Activated CD8-positive, alpha-beta memory T cell treated with anti-CD3 and anti-CD28 coated beads, Interleukin-2, amount 50 U/mL, for 24 hours (primary cell): Measurements from ENCODE around the gene SMPD3.

Experiments used
- DNase-seq: peaks from one replicate; pipeline ENCODE4 v3.0.0-alpha.2; 2020; ENCODE audit errors: extremely low read depth

The SMPD3 gene

DNA sequence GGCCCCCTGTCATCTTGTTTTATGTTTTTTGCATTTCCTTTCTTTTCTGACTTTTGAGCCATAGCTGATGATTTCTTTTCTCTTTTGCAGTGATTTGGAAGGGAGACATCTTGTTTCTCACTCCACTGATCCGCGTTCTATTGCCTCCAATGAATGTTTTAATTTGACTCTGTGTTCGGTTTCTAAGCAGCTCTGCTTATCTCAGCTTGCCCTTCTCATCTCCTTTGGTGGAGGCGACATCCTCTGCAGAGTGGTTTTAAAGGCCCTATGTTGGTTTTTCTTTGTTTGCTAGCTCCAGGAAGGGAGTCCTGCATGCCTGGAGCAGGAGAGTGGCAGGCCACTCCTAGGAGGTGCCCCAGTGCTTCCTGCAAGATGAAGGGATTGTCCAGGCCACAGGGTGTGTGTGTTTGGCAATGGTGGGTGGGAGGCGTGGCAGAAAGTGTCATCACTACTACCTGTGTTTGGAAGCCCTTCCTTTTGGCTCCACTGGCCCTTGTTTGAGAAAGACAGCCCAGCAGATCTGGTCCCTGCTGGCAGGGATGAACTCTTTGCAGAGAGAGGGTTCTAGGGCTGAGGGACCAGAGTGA is 13.6 kb downstream of the SMPD3 start:
- no peak for DNase-seq

DNA sequence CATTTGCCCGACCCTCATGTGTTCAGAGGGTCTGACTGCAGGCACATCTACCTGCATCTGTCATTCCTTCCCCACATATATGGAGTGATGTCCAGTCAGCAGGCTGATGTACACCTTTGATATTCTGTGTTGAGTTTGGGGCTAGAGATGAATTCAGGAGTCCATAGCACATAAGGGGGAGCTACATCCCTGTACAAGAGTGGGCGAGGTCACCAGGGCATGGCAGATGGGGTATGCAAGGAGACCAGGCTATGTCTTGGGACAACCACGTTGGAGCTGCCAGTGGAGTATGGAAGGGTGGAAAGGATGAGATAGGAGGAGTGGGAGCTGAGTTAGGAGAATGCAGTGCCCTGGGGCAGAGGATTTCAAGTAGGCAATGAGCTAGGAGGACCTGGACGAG is 15.0 kb downstream of the SMPD3 start:
- no peak for DNase-seq

DNA sequence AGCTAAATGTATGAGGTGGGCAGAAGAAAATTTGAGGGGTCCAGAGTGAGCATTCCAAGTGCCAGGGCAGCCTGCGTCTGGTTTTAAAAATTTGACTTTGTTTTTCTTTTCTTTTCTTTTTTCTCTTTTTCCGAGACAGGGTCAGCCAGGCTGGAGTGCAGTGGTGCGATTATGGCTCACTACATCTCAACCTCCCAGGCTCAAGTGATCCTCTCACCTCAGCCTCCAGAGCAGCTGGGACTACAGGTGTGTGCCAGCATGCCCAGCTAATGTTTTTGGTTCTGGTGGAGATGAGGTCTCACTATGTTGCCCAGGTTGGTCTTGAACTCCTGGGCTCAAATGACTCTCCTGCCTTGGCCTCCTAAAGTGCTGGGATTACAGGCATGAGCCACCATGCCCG is 15.6 kb downstream of the SMPD3 start:
- DNase-seq: no peak

DNA sequence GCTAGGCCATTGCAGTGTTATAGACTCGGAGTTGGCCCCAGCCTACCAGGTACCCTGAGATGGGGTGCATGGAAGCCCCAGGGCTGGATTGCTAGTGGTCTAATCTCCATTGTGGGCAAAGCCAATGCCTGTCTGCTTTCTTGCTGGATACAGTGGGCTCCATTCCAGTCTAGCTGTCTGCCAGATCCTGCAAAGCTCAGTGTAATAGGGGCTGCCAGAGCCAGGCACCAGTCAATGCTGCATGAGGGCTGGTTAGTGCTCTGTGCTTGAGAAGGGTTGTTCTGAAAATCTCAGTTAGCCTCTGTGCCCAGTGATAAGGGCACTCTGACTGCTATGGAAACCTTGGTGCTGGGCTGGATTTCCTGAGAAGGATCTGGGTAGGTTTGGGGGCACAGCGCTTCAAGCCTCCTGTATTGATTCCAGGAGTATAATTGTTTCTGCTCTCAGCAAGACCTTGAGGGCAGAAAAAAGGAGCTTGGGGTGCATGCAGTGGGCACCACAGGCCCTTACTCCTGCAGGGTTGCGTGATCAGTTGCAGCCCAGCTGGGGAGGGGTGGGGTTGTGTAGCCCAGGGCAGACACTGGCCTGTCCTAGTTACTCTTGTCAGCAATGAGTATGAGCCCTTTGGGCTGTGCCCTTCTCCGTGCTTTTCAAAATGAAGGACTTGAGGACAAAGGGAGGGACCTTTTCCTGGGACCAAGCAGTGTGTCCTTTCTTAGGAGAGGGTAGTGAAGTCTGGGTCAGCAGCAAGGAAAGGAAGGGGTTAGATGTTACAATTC is 19.0 kb downstream of the SMPD3 start:
- no peak for DNase-seq

DNA sequence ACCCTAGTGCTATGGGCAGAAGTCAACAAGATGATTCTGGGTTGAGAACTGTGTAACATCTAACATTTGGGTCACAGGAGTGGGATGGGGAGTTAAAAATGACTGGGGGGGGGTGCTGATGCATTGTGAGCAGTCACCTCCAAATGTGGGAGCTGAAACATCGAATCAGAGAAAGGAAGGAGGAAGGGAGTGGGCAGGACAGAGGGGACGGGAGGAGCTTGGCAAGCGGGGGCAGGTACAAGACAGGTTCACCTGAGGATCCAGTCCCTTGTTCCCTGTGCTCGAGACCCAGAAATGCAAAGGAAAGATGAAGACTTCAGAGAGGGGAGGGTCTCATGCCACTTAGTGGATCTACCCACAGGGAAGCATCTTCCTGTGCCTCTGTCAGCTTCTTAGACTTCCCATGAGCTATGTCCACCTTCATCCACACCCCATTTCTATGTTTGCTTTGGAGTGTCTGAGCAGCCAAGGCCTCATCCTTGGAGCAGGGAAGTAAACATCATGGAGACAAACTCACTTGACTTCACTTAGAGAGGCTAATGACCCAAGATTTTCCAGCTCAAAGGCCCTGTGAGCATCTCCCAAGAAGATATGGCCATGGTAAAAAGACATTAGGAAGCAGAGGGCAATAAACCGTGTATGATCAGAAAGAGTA is 20.5 kb downstream of the SMPD3 start:
- DNase-seq: no peak

DNA sequence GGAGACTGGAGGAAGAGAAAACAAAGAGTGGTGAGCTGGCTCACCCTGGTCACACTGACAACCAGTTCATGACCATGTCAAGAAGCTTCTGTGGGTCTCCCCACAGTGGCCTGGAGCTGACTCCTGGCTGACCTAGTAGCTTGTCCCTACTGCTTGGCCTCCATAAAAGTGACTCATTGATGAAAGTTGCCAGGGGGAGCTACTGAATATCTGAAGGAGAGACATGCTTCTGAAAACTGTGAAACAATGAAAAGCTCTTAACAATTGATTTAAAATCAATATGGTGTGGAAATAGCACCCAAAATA is 22.0 kb downstream of the SMPD3 start:
- DNase-seq: no peak

DNA sequence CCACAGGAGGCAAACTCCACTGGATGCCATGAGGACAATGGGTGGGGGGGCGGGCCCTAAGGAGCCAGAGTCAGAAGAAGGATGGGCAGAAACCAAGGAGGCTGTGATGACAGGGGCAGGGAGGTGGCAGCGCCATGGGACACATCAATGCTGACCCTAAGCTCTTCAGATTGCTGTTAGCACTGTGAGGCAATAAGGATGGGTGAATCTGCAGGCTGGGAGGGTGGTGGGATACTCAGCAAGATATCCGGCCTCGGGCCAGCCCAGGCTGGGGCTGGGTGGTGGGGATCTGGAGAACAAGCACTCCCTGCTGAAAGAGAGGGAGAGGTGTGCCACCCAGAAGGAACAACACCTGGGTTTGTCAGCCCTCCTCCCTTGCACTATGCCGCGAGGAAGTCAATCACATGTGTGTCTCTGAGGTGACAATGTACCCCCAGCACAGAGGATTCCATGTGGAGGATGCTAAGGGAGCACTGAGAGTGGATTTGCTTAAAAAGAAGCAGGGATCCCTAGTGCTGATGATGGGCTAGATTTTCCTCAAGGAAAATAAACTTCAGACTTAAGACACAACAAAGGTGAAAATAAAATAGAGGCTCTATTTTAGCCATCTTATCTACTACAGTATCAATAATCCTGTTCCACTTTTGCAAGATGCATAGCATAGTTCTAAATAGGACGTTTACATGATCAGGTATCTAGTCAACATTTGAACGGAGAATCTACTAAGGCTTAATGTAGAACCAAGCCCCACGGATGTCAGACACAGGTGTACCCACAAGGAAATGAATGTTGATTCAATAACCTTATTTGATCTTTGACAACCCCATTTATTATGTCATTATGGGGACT is 22.6 kb downstream of the SMPD3 start:
- no peak for DNase-seq

DNA sequence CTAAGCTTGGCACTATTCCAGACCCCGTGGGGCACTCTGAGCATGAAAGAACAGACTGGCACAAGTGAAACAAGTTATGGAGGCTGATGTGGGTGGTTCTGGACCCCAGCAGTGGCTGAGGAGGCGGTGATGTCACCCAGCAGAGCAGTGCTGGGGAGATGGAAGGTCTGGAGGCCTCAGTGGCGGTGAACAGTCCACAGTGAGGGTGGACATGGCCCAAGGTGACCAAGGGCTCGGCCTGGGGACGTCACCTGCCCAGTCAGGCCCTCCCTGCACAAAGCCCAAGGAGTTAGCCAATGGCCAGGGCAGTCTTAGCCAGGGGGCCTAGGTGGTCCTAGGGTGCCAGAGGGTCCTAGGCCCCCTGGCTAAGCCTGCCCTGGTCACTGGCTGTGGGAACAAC is 24.5 kb downstream of the SMPD3 start:
- no peak for DNase-seq

DNA sequence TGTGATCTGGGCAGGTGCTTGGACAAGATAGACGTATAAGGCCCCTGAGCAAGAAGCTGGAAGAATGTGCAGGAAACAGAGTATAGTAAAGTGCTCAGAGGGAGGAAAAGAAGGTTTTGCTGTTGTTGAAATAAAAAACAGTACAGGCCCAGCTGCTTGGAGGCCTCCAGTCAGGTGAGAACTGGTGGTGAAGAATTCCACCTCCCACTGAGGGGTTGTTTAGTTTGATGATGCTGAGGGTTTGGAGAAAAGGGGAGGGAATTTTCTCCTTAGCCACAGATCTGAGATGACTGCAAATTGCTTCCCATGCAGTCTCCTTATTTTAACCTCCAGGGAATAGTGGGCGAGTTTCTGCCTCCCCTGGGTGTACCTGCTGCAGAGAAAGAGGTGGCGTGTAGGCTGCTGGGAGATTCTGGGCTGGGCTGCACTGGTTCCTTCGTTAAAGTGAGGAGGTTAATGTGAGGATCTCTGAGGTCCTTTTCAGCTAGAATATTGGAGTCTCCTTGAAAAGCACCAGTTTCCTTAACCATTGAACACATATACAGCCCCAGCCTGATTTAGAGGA is 25.8 kb downstream of the SMPD3 start:
- DNase-seq: no peak

DNA sequence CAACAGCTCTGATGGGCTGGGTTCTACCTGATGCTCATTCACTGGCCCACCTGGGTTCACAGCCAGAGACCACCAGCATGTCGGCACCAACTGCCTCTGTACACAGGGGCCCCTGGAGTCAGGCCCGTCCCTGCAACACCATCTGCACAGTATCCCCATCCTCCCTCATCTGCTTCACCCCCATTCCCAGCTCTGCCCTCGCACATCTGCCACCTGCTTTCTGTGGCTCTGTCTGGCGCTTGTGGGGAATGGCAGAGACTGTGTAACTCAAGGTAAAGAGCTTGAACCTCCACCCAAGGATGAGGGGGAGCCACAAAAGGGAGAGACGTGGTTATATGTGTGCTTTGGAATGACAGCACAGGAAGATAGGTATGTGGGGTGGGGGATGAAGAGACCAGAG is 27.2 kb downstream of the SMPD3 start:
- DNase-seq: no peak

DNA sequence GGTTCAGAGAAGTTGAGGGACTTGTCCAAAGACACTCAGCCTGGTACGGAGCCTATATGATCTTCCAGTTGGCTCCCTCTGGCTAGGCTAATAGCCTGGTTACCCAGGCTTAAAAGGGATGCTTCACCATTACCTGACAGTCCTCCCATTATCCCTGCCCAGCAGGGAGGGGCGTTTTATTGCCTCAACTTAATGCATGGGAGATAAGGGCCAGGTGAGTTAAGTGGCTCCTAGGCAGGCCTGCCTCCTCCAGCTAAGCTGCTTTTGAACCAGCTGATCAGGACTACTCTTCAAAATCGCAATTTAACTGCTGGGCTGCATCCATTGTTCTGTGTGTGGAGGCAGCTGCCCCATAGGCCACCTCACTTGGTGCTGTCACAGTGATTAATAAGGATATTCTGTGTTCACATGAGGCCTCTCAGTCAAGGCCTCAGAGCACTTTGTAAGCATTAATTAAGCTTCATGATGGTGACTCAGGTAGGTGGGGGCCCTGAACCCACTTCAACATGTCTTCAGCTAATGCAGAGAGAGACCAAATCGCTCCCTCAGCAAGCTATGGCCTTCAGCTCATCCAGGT is 27.9 kb downstream of the SMPD3 start:
- no peak for DNase-seq

DNA sequence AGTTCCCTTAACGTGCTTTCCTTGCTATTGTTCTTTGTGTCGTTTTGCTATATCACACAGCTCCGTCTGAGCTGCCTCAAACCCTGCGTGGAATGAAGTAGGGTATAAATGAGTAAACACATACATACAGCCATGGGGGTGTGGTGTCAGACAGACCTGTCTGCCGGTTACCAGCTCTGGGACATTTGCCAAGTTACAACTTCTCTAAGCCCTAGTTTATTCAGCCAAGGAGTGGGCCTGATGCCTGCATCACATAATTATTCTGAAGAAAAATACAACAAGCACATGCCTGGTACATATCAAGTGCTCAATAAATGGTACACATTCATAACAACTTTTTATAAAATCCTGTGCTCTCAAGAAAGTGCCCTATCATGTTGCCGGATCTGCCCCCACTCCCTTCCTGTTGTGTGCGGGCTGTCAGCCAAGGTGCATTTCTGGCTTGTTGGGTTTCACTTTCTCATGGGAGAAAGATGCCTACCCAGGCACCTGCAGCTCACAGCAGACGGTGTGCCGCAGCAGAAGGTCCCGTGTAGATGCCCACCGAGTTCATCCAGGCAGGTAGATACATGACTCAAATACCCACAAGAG is 30.5 kb downstream of the SMPD3 start:
- DNase-seq: peak; percentile 32

DNA sequence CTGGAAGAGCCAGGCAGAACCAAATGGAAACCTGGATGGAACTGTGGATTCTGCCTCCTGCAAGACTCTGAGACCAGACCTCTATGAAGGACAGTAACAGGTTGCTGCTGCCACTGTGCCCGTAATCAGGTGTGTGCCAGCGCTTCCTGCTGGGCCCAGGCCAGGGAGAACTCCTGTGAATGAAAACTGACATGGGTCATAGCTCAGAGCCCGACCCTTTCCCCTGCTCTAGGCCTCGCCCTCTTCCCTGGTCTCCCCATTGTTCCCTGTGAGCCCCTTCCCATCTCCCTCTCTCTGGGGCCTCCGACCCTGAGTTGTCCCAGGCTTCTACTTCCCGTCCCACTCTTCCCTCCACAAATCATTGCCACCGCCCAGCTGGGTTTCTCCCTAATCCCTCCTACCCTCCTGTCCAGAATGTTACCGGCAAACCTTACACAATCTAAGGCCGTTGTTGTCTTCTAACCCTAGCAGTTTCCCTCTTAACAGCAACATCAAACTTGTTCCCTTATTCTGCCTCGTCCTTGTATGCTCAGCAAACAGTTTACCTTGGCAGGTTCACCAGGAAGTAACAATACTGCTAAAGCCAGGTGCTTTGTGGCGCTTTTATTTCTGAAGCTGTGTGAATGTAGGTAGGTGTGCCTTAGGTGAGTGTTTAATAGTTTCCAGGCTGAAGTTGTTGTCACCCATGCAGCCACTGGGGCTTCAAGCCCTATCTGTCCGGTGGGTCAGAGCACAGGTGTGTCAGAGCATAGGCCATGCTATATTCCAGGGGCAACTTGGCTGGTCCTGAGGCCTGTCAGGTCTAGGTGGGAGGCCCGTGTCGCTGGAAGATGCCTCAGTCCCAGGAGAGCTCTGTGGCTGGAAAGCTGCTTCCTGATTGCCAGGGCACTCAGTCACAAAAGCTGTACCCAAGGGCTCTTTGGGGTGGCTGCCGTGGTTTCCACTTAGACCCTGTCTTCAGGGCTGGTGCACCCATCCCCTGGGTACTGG is 32.0 kb downstream of the SMPD3 start:
- DNase-seq: no peak

DNA sequence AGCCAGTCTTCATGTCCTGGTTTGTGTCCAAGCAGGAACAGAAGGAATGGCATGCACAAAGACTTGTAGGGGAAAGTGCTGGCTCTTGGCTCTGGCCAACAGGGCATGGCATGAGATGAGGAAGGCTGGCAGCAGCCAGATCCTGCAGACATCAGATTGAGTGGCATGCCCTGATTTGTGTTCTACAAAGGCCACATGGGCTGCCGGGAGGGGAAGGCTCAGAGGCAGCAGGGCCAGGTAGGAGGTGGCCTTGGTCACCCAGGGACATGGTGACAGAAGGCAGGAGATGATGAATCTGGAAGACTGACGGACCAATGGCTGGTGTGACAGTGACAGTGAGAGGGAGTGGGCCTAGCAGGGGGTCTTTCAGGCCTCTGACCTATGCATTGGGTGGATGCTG is 33.7 kb downstream of the SMPD3 start:
- DNase-seq: no peak

DNA sequence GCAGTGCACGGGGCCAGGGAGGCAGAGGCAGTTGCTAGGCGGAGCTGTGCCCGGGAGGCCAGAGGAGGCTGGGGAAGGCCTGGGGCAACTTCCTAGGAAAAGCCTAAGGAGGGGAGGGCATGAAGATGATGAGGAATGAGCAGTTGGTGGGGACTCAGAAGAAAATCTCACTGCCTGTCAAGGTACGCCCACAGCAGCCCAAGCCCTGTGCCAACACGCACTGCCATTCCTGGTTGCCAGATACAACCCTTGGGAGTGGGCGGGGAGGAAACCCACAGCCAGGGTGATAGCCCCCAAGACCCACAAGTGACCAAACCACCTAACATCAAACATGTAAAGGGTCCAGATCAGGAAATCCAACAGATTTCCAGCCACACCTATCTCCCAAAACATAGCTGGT is 36.2 kb downstream of the SMPD3 start:
- DNase-seq: no peak

DNA sequence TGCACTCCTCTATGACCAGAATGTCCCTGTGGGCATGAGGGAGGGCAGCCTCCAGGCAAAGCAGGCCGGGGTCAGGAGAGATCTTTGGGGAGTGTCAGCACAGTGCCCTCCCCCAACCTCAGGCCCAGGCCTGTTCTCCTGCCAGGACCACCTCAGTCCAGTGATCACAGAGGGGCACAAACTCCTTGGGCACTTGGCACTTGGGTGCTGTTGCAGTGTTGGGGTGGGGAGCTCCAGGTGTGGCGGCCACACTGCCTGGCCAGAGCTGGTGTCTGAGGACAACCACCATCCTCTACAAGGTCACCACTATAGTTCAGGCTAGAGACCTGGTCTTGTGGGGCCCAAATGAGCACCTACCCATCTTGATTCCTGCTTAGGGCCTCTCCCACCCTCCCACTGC is 37.2 kb downstream of the SMPD3 start:
- DNase-seq: no peak

DNA sequence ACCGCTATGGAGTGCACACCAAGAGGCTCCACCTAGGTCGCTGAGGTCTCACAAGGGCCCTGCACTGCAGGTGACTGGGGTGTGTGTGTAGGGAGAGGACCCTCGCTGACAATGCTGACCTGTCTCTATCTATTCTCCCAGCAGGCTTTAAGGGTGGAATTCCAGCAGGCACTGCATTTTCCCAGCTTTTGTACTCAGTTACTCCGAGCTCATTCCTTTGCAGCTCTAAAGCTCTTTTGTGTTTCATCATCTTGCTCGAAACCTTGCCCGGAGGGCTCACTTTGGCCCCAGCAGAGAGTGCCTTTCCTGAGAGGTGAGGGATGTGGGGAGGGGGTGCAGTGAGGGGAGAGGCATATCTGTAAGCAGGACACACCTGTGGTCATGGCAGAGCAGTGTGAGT is 39.3 kb downstream of the SMPD3 start:
- DNase-seq: no peak

DNA sequence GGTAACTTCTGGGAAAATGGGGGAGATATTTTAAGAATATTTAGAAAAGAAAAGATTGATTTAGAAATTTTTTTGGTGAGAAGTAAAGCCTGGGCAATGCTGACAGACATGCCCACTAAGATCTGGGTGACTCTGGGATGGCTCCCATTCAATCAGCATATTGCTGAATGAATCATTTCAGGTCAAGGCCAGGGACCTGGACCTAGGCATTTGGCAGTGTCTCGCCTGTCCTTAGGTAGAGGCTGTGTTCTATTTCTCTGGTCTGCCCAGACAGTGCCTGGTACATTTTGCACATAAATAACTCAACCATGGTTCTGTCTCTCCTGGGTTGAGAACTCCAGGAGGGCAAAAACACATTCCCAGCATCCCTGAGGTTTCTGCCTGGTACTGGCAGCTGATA is 39.9 kb downstream of the SMPD3 start:
- no peak for DNase-seq

DNA sequence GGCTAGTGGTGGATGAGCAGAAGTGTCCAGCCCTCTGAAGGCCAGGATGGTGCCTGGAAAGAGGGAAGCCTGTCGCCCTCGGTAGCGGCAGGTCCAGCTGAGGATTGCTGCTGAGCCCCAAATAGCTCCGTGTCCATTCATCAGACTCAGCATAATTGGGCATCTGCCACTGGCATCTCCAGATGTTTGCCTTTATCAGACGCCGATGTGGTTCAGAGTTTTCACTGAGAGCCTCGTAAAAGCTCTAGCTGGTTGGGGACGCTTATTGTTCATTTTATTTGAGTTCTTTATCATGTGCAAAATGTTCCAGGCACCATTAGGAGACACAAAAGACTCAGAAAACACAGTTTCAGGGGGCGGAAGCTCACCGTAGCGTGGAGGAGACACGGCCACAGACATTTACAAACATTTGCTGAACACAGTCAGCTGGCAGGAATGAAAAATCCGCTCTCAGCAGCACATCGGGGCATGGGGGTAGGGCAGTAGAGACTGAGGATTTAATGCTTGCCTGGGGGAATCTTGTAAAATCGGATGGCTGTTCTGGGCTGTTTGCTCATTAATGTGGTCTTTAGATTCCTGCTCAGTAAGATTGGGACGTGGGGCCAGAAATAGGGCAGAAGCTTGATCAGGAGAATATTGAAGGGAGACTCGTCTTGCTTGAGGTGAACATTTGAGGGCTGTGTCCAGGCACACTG is 41.7 kb downstream of the SMPD3 start:
- no peak for DNase-seq
